Smooth muscle cell (in vitro differentiated cells): ENCODE data around the gene THEM5. TPM values are rescaled to one million over a fixed set of nuclear protein-coding genes. Genes with fewer than 3 reads are reported as not detected.
A peak's percentile ranks its signal among the peaks of the same experiment; 100 is the strongest.

ENCODE experiments used
- DNase-seq: peaks from one replicate; lab custom pipeline; 2025; ENCODE audit not compliant: unreplicated experiment; lab: John Stamatoyannopoulos, UW
- H2AFZ ChIP-seq: fragments of 200-600 bp; sonication (generic); 2 replicates; pipeline ENCODE4 v1.6.0; 2016; ENCODE audit warnings: antibody characterized with exemption, low read depth, mild to moderate bottlenecking
- H3F3A ChIP-seq: fragments of 200-600 bp; sonication (generic); 2 replicates; pipeline ENCODE4 v1.6.0; 2017; ENCODE audit warnings: antibody characterized with exemption, low read depth
- H3K27ac ChIP-seq: fragments of 200-600 bp; sonication (generic); 2 replicates; pipeline ENCODE4 v1.5.1; 2016; ENCODE audit warnings: low read depth, mild to moderate bottlenecking
- H3K27me3 ChIP-seq: fragments of 200-600 bp; sonication (generic); 2 replicates; pipeline ENCODE4 v1.6.1; 2016; ENCODE audit warnings: low read depth, mild to moderate bottlenecking
- H3K36me3 ChIP-seq: fragments of 200-600 bp; sonication (generic); 2 replicates; pipeline ENCODE4 v1.5.1; 2016; ENCODE audit warnings: low read depth
- H3K4me1 ChIP-seq: fragments of 200-600 bp; sonication (generic); 2 replicates; pipeline ENCODE4 v1.5.1; 2016; ENCODE audit warnings: low read depth
- H3K4me2 ChIP-seq: fragments of 200-600 bp; sonication (generic); 2 replicates; pipeline ENCODE4 v1.6.0; 2016; ENCODE audit warnings: mild to moderate bottlenecking
- H3K4me3 ChIP-seq: fragments of 200-600 bp; sonication (generic); 2 replicates; pipeline ENCODE4 v1.5.1; 2016; ENCODE audit warnings: mild to moderate bottlenecking
- H3K79me2 ChIP-seq: fragments of 200-600 bp; sonication (generic); 2 replicates; pipeline ENCODE4 v1.6.0; 2016; ENCODE audit warnings: low read depth, mild to moderate bottlenecking
- H3K9ac ChIP-seq: fragments of 200-600 bp; sonication (generic); 2 replicates; pipeline ENCODE4 v1.6.0; 2016; ENCODE audit warnings: low read depth
- H3K9me3 ChIP-seq: fragments of 200-600 bp; sonication (generic); replicated peaks from 2 replicates; pipeline ENCODE4 v1.5.1; 2016; ENCODE audit warnings: low read depth
- H4K20me1 ChIP-seq: fragments of 200-600 bp; sonication (generic); 2 replicates; pipeline ENCODE4 v1.6.0; 2016; ENCODE audit warnings: low read depth
- WGBS: methylation state at CpG from one replicate; pipeline ENCODE4 v1.1.7; 2016; ENCODE audit warnings: low lambda C conversion rate; 5-methylcytosine and 5-hydroxymethylcytosine counted together
- polyA plus RNA-seq: library from polyadenylated mRNA; unstranded; fragments of >200 nt; fragmentation: Nextera tagmentation; extraction: Ambion mirVana; gene quantifications from 2 replicates; pipeline ENCODE4 v1.2.1, GENCODE V29; 2016
- total RNA-seq: library from RNA; depleted of rRNA; stranded (reverse); fragments of >200 nt; gene quantifications from 2 replicates; pipeline ENCODE4 v1.2.3, GENCODE V29; 2014
- TF ChIP-seq, protein P1 (sequence below): fragments of 200-600 bp; sonication (generic); IDR thresholded peaks from 2 replicates; pipeline ENCODE4 v1.5.1; 2017; ENCODE audit warnings: borderline replicate concordance, mild to moderate bottlenecking, antibody characterized with exemption; ENCODE audit not compliant: insufficient read depth, poor library complexity, severe bottlenecking

Gene THEM5
- total and polyA plus RNA-seq, 2 experiments from 2014 or later: 0.76 to 1.0 TPM

- peaks cover 3% of the 10 kb centered on the region for H3K4me1 ChIP-seq
- peak overlapping the region; percentile 92 for H3K4me2 ChIP-seq
- H3K4me3 ChIP-seq: peak overlapping the region; percentile 41
- H2AFZ ChIP-seq: peak overlapping the region; percentile 64
- no peak for DNase-seq
- no peaks in the 10 kb centered on the region for H3K79me2 ChIP-seq
- H3K9ac ChIP-seq: no peak overlapping the region
- H3F3A ChIP-seq: peaks cover 5% of the 10 kb centered on the region
- 3% methylated on average over 93 of the region's 117 CpGs for WGBS
- TF ChIP-seq, protein P1, sequence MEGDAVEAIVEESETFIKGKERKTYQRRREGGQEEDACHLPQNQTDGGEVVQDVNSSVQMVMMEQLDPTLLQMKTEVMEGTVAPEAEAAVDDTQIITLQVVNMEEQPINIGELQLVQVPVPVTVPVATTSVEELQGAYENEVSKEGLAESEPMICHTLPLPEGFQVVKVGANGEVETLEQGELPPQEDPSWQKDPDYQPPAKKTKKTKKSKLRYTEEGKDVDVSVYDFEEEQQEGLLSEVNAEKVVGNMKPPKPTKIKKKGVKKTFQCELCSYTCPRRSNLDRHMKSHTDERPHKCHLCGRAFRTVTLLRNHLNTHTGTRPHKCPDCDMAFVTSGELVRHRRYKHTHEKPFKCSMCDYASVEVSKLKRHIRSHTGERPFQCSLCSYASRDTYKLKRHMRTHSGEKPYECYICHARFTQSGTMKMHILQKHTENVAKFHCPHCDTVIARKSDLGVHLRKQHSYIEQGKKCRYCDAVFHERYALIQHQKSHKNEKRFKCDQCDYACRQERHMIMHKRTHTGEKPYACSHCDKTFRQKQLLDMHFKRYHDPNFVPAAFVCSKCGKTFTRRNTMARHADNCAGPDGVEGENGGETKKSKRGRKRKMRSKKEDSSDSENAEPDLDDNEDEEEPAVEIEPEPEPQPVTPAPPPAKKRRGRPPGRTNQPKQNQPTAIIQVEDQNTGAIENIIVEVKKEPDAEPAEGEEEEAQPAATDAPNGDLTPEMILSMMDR: no peak
- no peaks in the 10 kb centered on the region for H3K36me3 ChIP-seq
- no peak overlapping the region for H3K27ac ChIP-seq
- H3K27me3 ChIP-seq: peaks cover 29% of the 10 kb centered on the region
- H4K20me1 ChIP-seq: no peaks in the 10 kb centered on the region
- no peaks in the 10 kb centered on the region for H3K9me3 ChIP-seq
These were observed 15.1 kb downstream of the THEM5 start for GRCh38 chr1:151838222-151839081.

DNA sequence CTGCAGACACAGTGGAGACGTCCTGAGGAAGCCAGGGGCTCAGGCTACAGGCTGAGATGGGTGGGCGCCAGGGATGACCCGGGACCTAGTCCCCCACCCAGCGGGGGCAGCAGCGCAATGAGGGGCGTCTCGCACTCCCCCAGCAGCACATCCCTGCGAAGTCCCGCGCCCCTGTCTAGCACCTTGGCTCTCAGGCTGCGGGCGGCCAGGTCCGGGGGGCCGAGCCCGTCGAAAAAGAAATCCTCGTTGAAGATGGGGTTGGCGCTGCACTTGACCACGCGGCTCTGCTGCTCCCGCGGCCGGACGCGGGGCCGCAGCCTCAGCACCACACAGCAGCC is 15.7 kb downstream of the THEM5 start:
- DNase-seq: no peak
- TF ChIP-seq, protein P1: no peak
- WGBS: 8% methylated on average over 21 of the region's 26 CpGs
- Histone ChIP-seq H4K20me1 (no peaks in the 10 kb centered on the region), H3K4me3 (peak overlapping the region; percentile 41), H3K9me3 (no peaks in the 10 kb centered on the region), H2AFZ (no peak overlapping the region), H3K4me1 (peaks cover 3% of the 10 kb centered on the region), H3K9ac (no peak overlapping the region), H3K27ac (no peak overlapping the region), H3K79me2 (no peaks in the 10 kb centered on the region), H3F3A (peaks cover 5% of the 10 kb centered on the region), H3K27me3 (peaks cover 29% of the 10 kb centered on the region), H3K36me3 (no peaks in the 10 kb centered on the region), H3K4me2 (peak overlapping the region; percentile 92)

GRCh38 chr1:151837197-151837596 is 16.3 kb downstream of the THEM5 start:
- Histone ChIP-seq H3K79me2 (no peaks in the 10 kb centered on the region), H3K4me2 (no peak overlapping the region), H3F3A (peaks cover 5% of the 10 kb centered on the region), H3K4me3 (no peak overlapping the region), H3K27ac (no peak overlapping the region), H3K27me3 (peaks cover 29% of the 10 kb centered on the region), H3K9ac (no peak overlapping the region), H3K4me1 (peaks cover 3% of the 10 kb centered on the region), H4K20me1 (no peaks in the 10 kb centered on the region), H2AFZ (no peak overlapping the region), H3K9me3 (no peaks in the 10 kb centered on the region), H3K36me3 (no peaks in the 10 kb centered on the region)
- TF ChIP-seq, protein P1: no peak
- no peak for DNase-seq
- 65% methylated on average over 3 of the region's 3 CpGs for WGBS

DNA sequence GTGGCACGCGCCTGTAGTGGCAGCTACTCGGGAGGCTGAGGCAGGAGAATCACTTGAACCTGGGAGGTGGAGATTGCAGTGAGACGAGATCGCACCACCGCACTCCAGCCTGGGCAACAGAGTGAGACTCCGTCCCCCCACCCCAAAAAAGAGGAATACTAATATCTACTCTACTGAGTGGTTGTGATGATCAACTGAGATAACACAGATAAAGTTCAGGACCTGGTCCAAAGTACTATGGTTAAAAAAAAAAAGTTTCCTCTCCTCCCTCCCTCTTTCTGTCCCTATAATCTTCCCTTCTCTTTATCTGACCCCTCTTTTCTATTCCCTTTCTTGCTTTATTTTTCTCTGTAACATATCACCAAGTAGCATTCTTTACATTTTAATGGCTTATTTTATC is 17.9 kb downstream of the THEM5 start:
- Histone ChIP-seq H3K36me3 (no peaks in the 10 kb centered on the region), H3K4me2 (no peak overlapping the region), H3K4me3 (no peak overlapping the region), H3K9ac (no peak overlapping the region), H3K27me3 (peaks cover 29% of the 10 kb centered on the region), H3K4me1 (peaks cover 3% of the 10 kb centered on the region), H3K27ac (no peak overlapping the region), H3K9me3 (no peaks in the 10 kb centered on the region), H3F3A (peaks cover 5% of the 10 kb centered on the region), H2AFZ (no peak overlapping the region), H3K79me2 (no peaks in the 10 kb centered on the region), H4K20me1 (no peaks in the 10 kb centered on the region)
- 93% methylated on average over 7 of the region's 7 CpGs for WGBS
- TF ChIP-seq, protein P1: no peak
- no peak for DNase-seq
